ENCODE data around the gene CCR1. TPM values are rescaled to one million over a fixed set of nuclear protein-coding genes. Genes with fewer than 3 reads are reported as not detected.

The CCR1 gene
- not detected for total RNA-seq (ENCODE audit: unreplicated experiment)
- long read RNA-seq = 0 reads

DNA sequence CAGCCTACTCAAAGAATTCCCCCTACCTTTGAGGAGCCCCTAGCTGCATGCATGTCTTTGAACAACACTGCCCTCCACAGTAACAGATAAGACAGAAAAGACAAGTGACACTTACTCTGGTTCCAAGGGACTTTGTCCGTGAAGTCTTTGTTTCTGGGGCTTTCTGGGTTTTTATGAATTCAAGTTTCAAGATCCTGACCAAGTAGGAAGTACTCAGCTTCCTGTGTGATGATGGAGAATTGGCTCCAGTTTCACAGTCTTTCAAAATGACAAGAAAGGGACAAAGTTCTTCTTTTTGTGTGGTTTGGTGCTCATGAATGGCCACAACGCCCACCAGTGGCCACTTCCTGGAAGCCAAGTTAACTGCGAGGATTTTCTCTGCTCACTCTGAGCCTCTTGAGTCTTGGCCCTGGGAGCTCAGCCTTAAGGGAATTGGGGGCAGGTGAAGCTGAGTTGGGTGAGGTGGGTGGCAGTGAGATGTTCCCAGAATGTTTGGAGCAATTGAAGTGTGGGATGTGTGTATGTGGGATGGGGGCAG, at the start of gene CCR1:
Gene CCR1, minus strand, starts transcription at position 147 of the 538 bp plus-strand sequence. CDS start 4,000 bp downstream, outside the sequence.
- Mint-ChIP-seq H3K27me3 (ENCODE audit: unreplicated experiment) (no peaks in the 10 kb centered on the region), H3K36me3 (ENCODE audit: unreplicated experiment) (no peaks in the 10 kb centered on the region), H3K27ac (ENCODE audit: unreplicated experiment) (no peak within 1 kb of the TSS), H3K4me1 (ENCODE audit: low read depth, unreplicated experiment) (no peaks in the 10 kb centered on the region), H3K4me3 (ENCODE audit: unreplicated experiment) (no peak within 1 kb of the TSS), H3K9me3 (ENCODE audit: unreplicated experiment) (no peaks in the 10 kb centered on the region)
- DNase-seq = no peak
- TF ChIP-seq CTCF (IDR thresholded peaks at IDR 0.05; ENCODE audit: partially characterized antibody, unreplicated experiment) = no peak

DNA sequence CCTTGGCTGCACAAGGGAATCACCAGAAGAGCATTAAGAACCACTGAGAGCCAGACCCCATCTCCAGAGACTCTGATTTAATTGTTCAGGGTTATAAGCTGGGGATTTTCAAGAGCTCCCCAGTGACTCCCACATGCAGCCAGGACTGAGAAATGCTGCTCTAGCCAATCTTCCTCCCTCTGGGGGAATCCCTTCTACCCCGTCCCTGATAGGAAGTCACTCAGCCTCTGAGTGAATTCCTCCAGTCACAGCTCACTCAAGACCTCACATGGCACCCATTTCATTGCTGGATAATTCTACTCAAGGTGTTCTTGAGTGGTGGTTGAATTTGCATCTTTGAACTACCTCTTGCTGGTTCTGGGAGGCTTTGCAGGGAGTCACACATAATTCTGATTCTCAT, 44.9 kb upstream of the CCR1 start:
- Mint-ChIP-seq H3K27ac (ENCODE audit: unreplicated experiment) (no peak overlapping the region), H3K4me1 (ENCODE audit: low read depth, unreplicated experiment) (no peaks in the 10 kb centered on the region), H3K36me3 (ENCODE audit: unreplicated experiment) (peaks cover 5% of the 10 kb centered on the region), H3K4me3 (ENCODE audit: unreplicated experiment) (no peak overlapping the region), H3K9me3 (ENCODE audit: unreplicated experiment) (peaks cover 2% of the 10 kb centered on the region), H3K27me3 (ENCODE audit: unreplicated experiment) (peaks cover 3% of the 10 kb centered on the region)
- TF ChIP-seq CTCF (IDR thresholded peaks at IDR 0.05; ENCODE audit: partially characterized antibody, unreplicated experiment) = no peak
- no peak for DNase-seq

DNA sequence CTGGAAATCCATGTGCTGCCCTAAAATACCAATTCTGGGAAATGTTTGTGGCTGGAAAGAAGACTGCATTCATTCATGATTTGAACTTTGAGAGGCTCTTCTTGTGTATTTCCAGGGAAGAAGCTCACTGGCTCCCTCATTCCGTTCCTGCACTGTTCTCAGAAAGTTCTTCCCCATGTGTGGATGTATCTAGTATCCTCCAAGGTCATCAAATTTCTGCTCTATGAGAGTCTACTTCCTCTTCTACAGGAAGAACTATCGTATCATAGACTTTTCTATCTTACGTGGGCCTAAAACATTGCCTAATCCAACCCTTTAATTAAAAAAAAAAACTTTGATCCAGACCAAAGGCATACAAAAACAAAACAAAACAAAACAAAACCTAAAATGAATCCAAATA, 37.0 kb upstream of the CCR1 start:
- no peak for DNase-seq

GRCh38 chr3:46243560-46243959, 35.4 kb upstream of the CCR1 start:
- Mint-ChIP-seq H3K4me1 (ENCODE audit: low read depth, unreplicated experiment) (no peaks in the 10 kb centered on the region), H3K4me3 (ENCODE audit: unreplicated experiment) (no peak overlapping the region), H3K9me3 (ENCODE audit: unreplicated experiment) (no peaks in the 10 kb centered on the region), H3K27me3 (ENCODE audit: unreplicated experiment) (no peaks in the 10 kb centered on the region), H3K27ac (ENCODE audit: unreplicated experiment) (no peak overlapping the region), H3K36me3 (ENCODE audit: unreplicated experiment) (no peaks in the 10 kb centered on the region)
- TF ChIP-seq CTCF (IDR thresholded peaks at IDR 0.05; ENCODE audit: partially characterized antibody, unreplicated experiment) = no peak
- DNase-seq = no peak

More for the DNA sequence above, 37.0 kb upstream of the CCR1 start:
- Mint-ChIP-seq H3K4me1 (ENCODE audit: low read depth, unreplicated experiment) (no peaks in the 10 kb centered on the region), H3K4me3 (ENCODE audit: unreplicated experiment) (no peak overlapping the region), H3K9me3 (ENCODE audit: unreplicated experiment) (no peaks in the 10 kb centered on the region), H3K27me3 (ENCODE audit: unreplicated experiment) (no peaks in the 10 kb centered on the region), H3K27ac (ENCODE audit: unreplicated experiment) (no peak overlapping the region), H3K36me3 (ENCODE audit: unreplicated experiment) (no peaks in the 10 kb centered on the region)
- TF ChIP-seq CTCF (IDR thresholded peaks at IDR 0.05; ENCODE audit: partially characterized antibody, unreplicated experiment) = no peak

DNA sequence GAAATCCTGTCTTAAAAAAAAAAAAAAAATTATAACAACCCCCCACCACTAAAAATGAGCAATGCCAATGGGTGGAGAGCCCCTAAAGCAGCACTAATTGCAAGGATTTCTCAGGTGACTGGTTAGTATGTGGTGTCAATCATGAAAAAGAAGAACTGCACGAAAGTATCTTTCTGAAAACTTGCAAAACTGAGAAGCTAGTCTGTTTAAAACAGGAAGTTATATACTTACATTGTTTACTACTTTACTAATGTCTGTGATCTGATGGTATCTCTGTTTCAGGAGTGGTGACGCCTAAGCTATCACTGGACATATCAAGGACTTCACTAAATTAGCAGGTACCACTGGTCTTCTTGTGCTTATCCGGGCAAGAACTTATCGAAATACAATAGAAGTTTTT, 34.0 kb upstream of the CCR1 start, which contains the start of gene CCR3:
Gene CCR3, plus strand, starts transcription at position 341 of the 400 bp plus-strand sequence. CDS start 22,699 bp downstream, outside the sequence.
- no peak for TF ChIP-seq CTCF (IDR thresholded peaks at IDR 0.05; ENCODE audit: partially characterized antibody, unreplicated experiment)
- no peak for DNase-seq
- Mint-ChIP-seq H3K36me3 (ENCODE audit: unreplicated experiment) (no peaks in the 10 kb centered on the region), H3K4me1 (ENCODE audit: low read depth, unreplicated experiment) (no peaks in the 10 kb centered on the region), H3K27ac (ENCODE audit: unreplicated experiment) (no peak within 1 kb of the TSS), H3K27me3 (ENCODE audit: unreplicated experiment) (no peaks in the 10 kb centered on the region), H3K4me3 (ENCODE audit: unreplicated experiment) (no peak within 1 kb of the TSS), H3K9me3 (ENCODE audit: unreplicated experiment) (no peaks in the 10 kb centered on the region)

All from glutamatergic neuron (in vitro differentiated cells).